HFF-Myc (cell line): ENCODE measurements around the gene TXNDC11.
"Not testable (repeated sequence)": the region's sequence is repeated elsewhere in the genome, so short reads cannot be mapped to it uniquely, and the experiment has no call there.

ENCODE experiments used
- DNase-seq: peaks from one replicate; pipeline ENCODE4 v3.0.0-alpha.2; 2011; ENCODE audit warnings: low read depth; ENCODE audit errors: extremely low read depth
- H3K4me3 ChIP-seq: replicated peaks from 2 replicates; pipeline ENCODE4 v1.5.1; 2011; ENCODE audit warnings: low read depth, mild to moderate bottlenecking, control low read depth, low read length
- TF ChIP-seq, protein P1 (sequence below): IDR thresholded peaks from 2 replicates; pipeline ENCODE4 v1.5.1; 2012; ENCODE audit warnings: mild to moderate bottlenecking, low read depth, low read length, control low read depth; ENCODE audit errors: missing control alignments

TXNDC11 gene, protein sequence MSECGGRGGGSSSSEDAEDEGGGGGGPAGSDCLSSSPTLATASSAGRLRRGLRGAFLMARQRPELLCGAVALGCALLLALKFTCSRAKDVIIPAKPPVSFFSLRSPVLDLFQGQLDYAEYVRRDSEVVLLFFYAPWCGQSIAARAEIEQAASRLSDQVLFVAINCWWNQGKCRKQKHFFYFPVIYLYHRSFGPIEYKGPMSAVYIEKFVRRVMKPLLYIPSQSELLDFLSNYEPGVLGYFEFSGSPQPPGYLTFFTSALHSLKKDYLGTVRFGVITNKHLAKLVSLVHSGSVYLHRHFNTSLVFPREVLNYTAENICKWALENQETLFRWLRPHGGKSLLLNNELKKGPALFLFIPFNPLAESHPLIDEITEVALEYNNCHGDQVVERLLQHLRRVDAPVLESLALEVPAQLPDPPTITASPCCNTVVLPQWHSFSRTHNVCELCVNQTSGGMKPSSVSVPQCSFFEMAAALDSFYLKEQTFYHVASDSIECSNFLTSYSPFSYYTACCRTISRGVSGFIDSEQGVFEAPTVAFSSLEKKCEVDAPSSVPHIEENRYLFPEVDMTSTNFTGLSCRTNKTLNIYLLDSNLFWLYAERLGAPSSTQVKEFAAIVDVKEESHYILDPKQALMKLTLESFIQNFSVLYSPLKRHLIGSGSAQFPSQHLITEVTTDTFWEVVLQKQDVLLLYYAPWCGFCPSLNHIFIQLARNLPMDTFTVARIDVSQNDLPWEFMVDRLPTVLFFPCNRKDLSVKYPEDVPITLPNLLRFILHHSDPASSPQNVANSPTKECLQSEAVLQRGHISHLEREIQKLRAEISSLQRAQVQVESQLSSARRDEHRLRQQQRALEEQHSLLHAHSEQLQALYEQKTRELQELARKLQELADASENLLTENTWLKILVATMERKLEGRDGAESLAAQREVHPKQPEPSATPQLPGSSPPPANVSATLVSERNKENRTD

DNA sequence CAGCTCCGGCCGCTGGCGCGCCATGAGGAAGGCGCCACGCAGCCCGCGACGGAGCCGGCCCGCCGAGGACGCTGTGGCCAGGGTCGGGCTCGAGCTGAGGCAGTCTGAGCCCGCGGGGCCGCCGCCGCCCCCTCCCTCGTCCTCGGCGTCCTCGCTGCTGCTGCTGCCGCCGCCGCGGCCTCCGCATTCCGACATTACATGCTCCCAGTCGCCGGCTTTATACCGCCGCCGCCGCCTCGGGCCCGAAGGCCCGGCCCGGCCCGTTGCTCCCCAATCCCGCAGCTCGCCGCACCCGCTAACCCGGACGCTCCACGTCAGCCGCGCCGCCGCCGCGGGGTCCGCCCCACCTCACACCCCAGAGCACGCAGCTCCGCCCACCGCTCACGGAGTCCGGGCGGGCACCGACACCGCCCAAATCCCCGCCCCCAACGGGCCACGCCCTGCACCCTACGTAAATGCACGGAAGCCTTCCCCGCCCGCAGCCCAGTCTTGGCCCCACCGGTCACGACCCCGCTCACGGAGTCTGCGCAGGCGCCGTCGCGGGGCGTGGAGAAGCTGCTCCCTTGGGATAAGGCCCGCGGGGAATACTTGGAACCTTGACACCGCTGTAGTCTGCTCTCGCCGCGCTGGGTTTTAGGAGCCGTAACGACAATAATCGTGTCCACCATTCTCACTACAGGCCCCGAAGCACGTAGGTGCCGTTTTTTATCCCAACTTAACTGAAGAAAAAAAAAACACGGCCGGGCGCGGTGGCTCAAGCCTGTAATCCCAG is at the start of gene TXNDC11:
Gene TXNDC11 (minus strand): TSS at position 322 of the 772 bp plus-strand sequence. CDS start 127 bp downstream, at position 195.
- peak within 1 kb of the TSS; percentile 94 for H3K4me3 ChIP-seq
- TF ChIP-seq, protein P1, sequence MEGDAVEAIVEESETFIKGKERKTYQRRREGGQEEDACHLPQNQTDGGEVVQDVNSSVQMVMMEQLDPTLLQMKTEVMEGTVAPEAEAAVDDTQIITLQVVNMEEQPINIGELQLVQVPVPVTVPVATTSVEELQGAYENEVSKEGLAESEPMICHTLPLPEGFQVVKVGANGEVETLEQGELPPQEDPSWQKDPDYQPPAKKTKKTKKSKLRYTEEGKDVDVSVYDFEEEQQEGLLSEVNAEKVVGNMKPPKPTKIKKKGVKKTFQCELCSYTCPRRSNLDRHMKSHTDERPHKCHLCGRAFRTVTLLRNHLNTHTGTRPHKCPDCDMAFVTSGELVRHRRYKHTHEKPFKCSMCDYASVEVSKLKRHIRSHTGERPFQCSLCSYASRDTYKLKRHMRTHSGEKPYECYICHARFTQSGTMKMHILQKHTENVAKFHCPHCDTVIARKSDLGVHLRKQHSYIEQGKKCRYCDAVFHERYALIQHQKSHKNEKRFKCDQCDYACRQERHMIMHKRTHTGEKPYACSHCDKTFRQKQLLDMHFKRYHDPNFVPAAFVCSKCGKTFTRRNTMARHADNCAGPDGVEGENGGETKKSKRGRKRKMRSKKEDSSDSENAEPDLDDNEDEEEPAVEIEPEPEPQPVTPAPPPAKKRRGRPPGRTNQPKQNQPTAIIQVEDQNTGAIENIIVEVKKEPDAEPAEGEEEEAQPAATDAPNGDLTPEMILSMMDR = no peak
- DNase-seq = peak; percentile 85

DNA sequence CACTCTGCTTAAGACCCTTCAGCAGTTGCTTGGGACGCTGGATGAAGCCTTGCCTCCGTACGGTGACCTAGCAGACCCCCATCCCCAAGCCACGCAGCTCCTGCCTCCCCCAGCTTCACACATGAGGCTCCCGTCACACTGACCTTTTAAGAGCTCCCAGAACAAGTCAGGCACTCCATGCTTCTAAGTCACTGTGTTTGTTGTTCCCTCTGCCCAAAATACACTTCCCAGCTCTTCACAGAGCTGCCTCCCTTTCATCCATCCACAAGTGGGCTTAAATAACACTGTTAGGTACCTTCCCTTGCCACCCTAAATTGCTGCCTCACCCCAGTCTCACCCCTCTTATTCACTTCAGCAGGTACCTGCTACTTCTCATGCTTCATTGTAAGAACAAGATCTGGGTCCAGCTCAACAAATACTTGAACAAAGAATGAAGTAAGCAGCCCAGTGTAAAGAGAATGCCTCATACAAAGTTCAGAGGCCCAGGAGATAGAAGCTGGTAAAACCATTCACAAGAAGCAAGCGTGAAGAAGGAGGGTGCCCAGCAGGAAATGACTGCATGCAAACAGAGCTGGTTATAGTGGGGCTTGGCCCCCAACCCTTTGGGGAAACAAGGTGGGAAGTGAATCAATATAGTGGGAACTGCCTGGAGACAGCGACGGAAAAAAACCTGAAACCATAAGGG is 48.6 kb upstream of the TXNDC11 start:
- no peak for DNase-seq
- H3K4me3 ChIP-seq = no peak overlapping the region

DNA sequence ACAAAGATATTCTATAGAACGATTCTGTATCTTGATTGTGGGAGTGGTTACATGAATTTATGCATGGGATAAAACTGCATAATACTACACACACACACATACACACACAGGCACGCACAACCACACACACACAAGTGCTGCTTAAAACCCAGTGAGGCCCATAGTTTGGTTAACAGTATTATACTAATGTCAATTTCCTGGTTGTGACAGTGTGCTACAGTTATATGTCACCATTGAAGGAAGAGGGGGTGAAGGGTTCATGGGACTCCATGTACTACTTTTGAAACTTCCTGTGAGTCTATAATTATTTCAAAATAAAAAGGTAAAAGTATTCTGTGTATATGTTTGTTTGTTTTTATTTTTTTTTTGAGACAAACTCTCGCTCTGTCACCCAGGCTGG is 46.3 kb upstream of the TXNDC11 start:
- H3K4me3 ChIP-seq = no peak overlapping the region
- DNase-seq = no peak
- TF ChIP-seq, protein P1 = no peak

More for the DNA sequence above, 48.6 kb upstream of the TXNDC11 start:
- TF ChIP-seq, protein P1 = no peak

DNA sequence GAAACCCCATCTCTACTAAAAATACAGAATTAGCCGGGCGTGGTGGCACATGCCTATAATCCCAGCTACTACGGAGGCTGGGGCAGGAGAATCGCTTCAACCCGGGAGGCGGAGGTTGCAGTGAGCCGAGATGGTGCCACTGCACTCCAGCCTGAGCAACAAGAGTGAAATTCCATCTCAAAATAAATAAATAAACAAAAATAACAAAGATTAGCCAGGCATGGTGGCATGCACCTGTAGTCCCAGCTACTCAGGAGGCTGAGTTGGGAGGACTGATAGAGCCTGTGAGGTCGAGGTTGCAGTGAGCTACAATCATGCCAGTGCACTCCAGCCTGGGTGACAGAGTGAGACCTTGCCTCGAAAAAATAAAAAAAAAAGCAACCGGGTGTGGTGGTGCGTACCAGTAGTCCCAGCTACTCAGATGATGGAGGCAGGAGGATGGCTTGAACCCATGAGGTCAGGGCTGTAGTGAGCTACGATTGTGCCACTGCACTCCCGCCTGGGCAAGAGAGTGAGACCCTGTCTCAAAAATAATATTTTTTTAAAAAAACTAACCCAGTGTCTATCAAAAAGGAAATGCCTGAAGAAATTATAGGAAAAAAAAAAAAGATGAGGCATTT is 42.4 kb upstream of the TXNDC11 start:
- DNase-seq, H3K4me3 ChIP-seq: not testable (repeated sequence)

DNA sequence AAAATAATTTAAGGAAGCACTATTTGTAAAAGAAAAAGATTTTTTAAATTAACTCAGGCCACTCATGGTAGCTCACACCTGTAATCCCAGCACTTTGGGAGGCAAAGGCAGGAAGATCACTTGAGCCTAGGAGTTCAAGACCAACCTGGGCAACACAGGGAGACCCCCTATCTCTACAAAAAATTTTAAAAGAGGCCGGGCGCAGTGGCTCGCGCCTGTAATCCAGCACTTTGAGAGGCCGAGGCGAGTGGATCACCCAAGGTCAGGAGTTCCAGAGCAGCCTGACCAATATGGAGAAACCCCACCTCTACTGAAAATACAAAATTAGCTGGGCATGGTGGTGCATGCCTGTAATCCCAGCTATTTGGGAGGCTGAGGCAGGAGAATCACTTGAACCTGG is 41.7 kb upstream of the TXNDC11 start:
- DNase-seq, H3K4me3 ChIP-seq: not testable (repeated sequence)

DNA sequence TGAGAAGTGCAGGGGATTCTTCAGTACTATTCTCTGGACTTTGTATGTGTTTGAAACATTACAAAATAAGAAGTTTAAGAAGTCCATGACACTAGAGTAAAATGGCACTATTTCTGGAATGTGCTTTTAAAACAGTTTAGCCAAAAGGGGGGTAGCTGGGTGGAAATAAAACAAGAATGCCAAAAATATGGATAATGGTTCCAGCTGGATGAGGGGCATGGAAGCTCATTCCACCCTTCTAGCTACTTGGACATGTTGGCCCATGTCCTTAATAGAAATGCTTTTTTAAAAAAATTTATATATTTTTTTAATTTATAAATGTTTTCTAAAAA is 41.3 kb upstream of the TXNDC11 start:
- H3K4me3 ChIP-seq = 0 out of 2 replicates have a peak overlapping the region, but pooled peaks have one; percentile 6
- TF ChIP-seq, protein P1 = no peak
- DNase-seq = no peak
